Measurements from ENCODE around the gene IRX2.
A peak's percentile ranks its signal among the peaks of the same experiment; 100 is the strongest.

Gene IRX2

DNA sequence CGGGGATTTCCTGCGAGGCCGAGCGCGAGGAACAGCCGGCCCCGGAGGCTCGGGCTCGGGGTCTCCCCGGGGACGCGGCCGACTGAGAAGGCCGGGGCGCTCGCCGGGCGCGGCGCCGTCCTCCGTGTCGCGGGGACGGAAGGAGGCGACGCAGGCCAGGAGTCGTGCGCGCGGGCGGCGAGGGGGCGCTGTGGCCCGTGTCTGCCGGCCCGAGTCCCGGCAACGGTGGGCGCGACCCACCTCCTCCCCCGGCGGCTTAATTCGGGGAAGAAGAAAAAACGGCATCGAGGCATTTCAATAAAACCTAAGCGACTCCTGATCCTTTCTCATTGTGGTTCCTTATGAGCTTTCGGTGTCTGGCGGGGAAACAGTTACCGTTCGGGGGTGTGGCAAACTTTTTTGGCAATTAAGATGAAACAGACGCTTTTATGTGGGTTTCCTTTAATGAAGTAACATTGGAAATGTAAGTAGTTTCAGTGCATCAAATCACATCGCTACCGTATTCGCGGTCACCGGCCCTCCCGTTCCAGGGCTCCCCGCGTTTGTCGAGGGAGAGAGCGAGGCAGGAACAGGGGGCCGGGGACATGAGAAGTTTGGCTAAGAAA lies 3.7 kb upstream of the IRX2 start:
- TF ChIP-seq, protein P1, sequence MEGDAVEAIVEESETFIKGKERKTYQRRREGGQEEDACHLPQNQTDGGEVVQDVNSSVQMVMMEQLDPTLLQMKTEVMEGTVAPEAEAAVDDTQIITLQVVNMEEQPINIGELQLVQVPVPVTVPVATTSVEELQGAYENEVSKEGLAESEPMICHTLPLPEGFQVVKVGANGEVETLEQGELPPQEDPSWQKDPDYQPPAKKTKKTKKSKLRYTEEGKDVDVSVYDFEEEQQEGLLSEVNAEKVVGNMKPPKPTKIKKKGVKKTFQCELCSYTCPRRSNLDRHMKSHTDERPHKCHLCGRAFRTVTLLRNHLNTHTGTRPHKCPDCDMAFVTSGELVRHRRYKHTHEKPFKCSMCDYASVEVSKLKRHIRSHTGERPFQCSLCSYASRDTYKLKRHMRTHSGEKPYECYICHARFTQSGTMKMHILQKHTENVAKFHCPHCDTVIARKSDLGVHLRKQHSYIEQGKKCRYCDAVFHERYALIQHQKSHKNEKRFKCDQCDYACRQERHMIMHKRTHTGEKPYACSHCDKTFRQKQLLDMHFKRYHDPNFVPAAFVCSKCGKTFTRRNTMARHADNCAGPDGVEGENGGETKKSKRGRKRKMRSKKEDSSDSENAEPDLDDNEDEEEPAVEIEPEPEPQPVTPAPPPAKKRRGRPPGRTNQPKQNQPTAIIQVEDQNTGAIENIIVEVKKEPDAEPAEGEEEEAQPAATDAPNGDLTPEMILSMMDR (IDR thresholded peaks at IDR 0.05; ENCODE audit: unreplicated experiment in 3 of 3), result peak; percentile 23 to 57 (median 25)
- Mint-ChIP-seq H3K4me3 (peak overlapping the region; percentile 77 to 87 (median 77)), H3K9me3 (no peaks in the 10 kb centered on the region)

GRCh38 chr5:2754581-2755075 lies 3.2 kb upstream of the IRX2 start:
- peaks cover 6% of the 10 kb centered on the region for H3K36me3 Mint-ChIP-seq (ENCODE audit: low read depth)
- H3K27me3 Mint-ChIP-seq (ENCODE audit: low read depth), result peaks cover 89% of the 10 kb centered on the region
- peaks cover 31% of the 10 kb centered on the region for H3K4me1 Mint-ChIP-seq
- peak overlapping the region; percentile 26 to 87 (median 61) for H3K4me3 Mint-ChIP-seq
- TF ChIP-seq, protein P1 (IDR thresholded peaks at IDR 0.05; ENCODE audit: unreplicated experiment in 3 of 3), result no peak
- no peaks in the 10 kb centered on the region for H3K9me3 Mint-ChIP-seq
- no peak overlapping the region for H3K27ac Mint-ChIP-seq

More for the DNA sequence above, 3.7 kb upstream of the IRX2 start:
- Mint-ChIP-seq H3K4me1 (peaks cover 31% of the 10 kb centered on the region), H3K27me3 (ENCODE audit: low read depth) (peaks cover 89% of the 10 kb centered on the region), H3K36me3 (ENCODE audit: low read depth) (peaks cover under 1% of the 10 kb centered on the region), H3K27ac (no peak overlapping the region)

GRCh38 chr5:2753452-2754420 lies 2.3 kb upstream of the IRX2 start:
- TF ChIP-seq, protein P1 (IDR thresholded peaks at IDR 0.05; ENCODE audit: unreplicated experiment in 3 of 3), result no peak
- peaks cover 12% of the 10 kb centered on the region for H3K36me3 Mint-ChIP-seq (ENCODE audit: low read depth)
- H3K9me3 Mint-ChIP-seq, result no peaks in the 10 kb centered on the region
- peaks cover 31% of the 10 kb centered on the region for H3K4me1 Mint-ChIP-seq
- peak overlapping the region; percentile 73 to 87 (median 86) for H3K4me3 Mint-ChIP-seq
- peaks cover 85% of the 10 kb centered on the region for H3K27me3 Mint-ChIP-seq (ENCODE audit: low read depth)
- H3K27ac Mint-ChIP-seq, result no peak overlapping the region

GRCh38 chr5:2752821-2753439 lies 1.5 kb upstream of the IRX2 start:
- peaks cover 78% of the 10 kb centered on the region for H3K27me3 Mint-ChIP-seq (ENCODE audit: low read depth)
- H3K4me3 Mint-ChIP-seq, result peak overlapping the region; percentile 78 to 86 (median 83)
- peaks cover 31% of the 10 kb centered on the region for H3K4me1 Mint-ChIP-seq
- no peaks in the 10 kb centered on the region for H3K9me3 Mint-ChIP-seq
- H3K27ac Mint-ChIP-seq, result peak overlapping the region in 1 of 3 experiments; percentile 81
- TF ChIP-seq, protein P1 (IDR thresholded peaks at IDR 0.05; ENCODE audit: unreplicated experiment in 3 of 3), result no peak
- peaks cover 12% of the 10 kb centered on the region for H3K36me3 Mint-ChIP-seq (ENCODE audit: low read depth)

DNA sequence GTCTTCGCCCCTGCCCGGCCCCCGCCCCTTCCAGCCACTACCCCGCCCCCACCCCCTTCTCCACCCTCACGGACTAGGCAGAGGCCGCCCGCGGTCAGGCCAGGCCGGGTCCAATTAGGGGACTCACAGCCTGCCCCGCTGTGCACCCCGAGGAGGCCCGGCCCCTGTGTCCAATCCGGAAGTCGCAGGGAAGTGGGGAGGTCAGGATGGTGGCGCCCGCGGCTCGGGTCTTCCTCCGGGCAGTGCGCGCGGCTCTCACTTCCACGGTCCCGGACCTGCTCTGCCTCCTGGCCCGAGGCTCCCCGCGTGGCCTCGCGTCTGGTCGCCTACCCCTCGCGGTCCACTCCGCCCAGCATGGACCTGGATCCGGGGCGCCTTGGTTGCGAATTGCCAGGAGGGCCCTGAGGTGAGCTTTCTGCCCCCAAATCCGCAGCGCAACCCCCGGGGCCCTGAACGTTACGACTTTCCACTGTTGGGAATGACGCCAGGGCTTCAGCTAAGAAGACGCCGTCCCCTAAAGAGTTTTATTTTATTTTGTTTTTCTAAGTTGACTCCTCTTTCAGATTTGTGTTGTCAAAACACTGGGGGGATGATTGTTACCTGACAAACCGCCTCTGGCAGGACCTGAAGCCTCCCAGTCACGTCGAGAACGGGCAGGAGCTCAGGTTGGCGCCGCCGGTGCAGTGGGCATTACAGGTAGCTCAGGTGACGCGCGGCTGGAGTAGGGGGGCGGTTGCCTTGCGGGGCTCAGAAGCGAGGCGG lies 763 bp upstream of the IRX2 start:
- peaks cover 18% of the 10 kb centered on the region for H3K36me3 Mint-ChIP-seq (ENCODE audit: low read depth)
- H3K9me3 Mint-ChIP-seq, result no peaks in the 10 kb centered on the region
- peak overlapping the region in 2 of 3 experiments; percentile 53 to 81 for H3K27ac Mint-ChIP-seq
- H3K4me1 Mint-ChIP-seq, result peaks cover 29% of the 10 kb centered on the region
- H3K4me3 Mint-ChIP-seq, result peak overlapping the region; percentile 78 to 86 (median 83)
- peaks cover 78% of the 10 kb centered on the region for H3K27me3 Mint-ChIP-seq (ENCODE audit: low read depth)
- TF ChIP-seq, protein P1 (IDR thresholded peaks at IDR 0.05; ENCODE audit: unreplicated experiment in 3 of 3), result no peak
